CD14-positive monocyte (primary cell): ENCODE measurements around the gene PHF13. TPM values are rescaled to one million over a fixed set of nuclear protein-coding genes. Genes with fewer than 3 reads are reported as not detected.

Source experiments
- DNase-seq, 3 donors: peaks; one replicate each; pipeline ENCODE4 v3.0.0-alpha.2; 2011 to 2022
- H2AFZ ChIP-seq: 2 replicates; pipeline ENCODE4 v1.6.0; 2012; ENCODE audit warnings: mild to moderate bottlenecking, low read depth, low read length, inconsistent platforms; ENCODE audit not compliant: insufficient read depth, poor library complexity, severe bottlenecking
- H3K27ac ChIP-seq, 2 donors: 1 replicate in 1 of 2; 2 replicates in 1 of 2; pipeline ENCODE4 v1.5.1; 2012 to 2013; ENCODE audit warnings: low read length in 2 of 2, control low read depth in 1 of 2, inconsistent platforms in 1 of 2, low read depth in 1 of 2, mild to moderate bottlenecking in 1 of 2
- H3K27me3 ChIP-seq, 2 donors: one replicate each; pipeline versions ENCODE4 v1.6.0 to v1.6.1; 2011 to 2013; ENCODE audit warnings: low read length in 2 of 2; ENCODE audit not compliant: control insufficient read depth in 2 of 2, insufficient read depth in 2 of 2
- H3K36me3 ChIP-seq, 2 donors: replicated peaks in 1 of 2; 1 replicate in 1 of 2; 2 replicates in 1 of 2; pipeline versions ENCODE4 v1.5.1 to v1.6.1; 2012 to 2013; ENCODE audit warnings: low read length in 2 of 2, control low read depth in 1 of 2, inconsistent platforms in 1 of 2, mild to moderate bottlenecking in 1 of 2; ENCODE audit not compliant: insufficient read depth in 2 of 2, control insufficient read depth in 1 of 2
- H3K4me1 ChIP-seq, 2 donors: 1 replicate in 1 of 2; 2 replicates in 1 of 2; pipeline versions ENCODE4 v1.5.1 to v1.6.1; 2012 to 2013; ENCODE audit warnings: low read length in 2 of 2, control low read depth in 1 of 2, inconsistent platforms in 1 of 2, mild to moderate bottlenecking in 1 of 2, moderate library complexity in 1 of 2; ENCODE audit not compliant: insufficient read depth in 2 of 2, control insufficient read depth in 1 of 2
- H3K4me2 ChIP-seq: replicated peaks from 2 replicates; pipeline ENCODE3; 2012; ENCODE audit warnings: low read length, moderate library complexity, mild to moderate bottlenecking; ENCODE audit not compliant: poor library complexity, severe bottlenecking; ENCODE audit errors: extremely low read depth
- H3K4me3 ChIP-seq, 3 experiments: fragments of 200-600 bp in 1 of 3; sonication (generic) in 1 of 3; replicated peaks in 1 of 3; 1 replicate in 2 of 3; 2 replicates in 1 of 3; pipeline ENCODE4 v1.5.1; 2011 to 2013; ENCODE audit warnings: low read length in 3 of 3, mild to moderate bottlenecking in 3 of 3, control low read depth in 2 of 3, low read depth in 2 of 3, inconsistent platforms in 1 of 3, moderate library complexity in 1 of 3
- H3K79me2 ChIP-seq: 2 replicates; pipeline ENCODE4 v1.6.0; 2012; ENCODE audit warnings: mild to moderate bottlenecking, control low read depth, inconsistent platforms, low read length, moderate library complexity; ENCODE audit not compliant: insufficient read depth
- H3K9ac ChIP-seq: 2 replicates; pipeline ENCODE4 v1.6.0; 2017; ENCODE audit warnings: low read length, mild to moderate bottlenecking; ENCODE audit not compliant: insufficient read depth, poor library complexity, severe bottlenecking
- H3K9me3 ChIP-seq, 2 donors: replicated peaks in 1 of 2; 1 replicate in 1 of 2; 2 replicates in 1 of 2; pipeline versions ENCODE4 v1.5.1 to v1.6.1; 2012 to 2013; ENCODE audit warnings: low read length in 2 of 2, control low read depth in 1 of 2; ENCODE audit not compliant: control insufficient read depth in 1 of 2, insufficient read depth in 1 of 2
- H4K20me1 ChIP-seq: 2 replicates; pipeline ENCODE4 v1.6.0; 2012; ENCODE audit warnings: mild to moderate bottlenecking, low read length, control low read depth, moderate library complexity; ENCODE audit not compliant: insufficient read depth
- H3K27ac Mint-ChIP-seq, 7 donors: one replicate each; pipeline ENCODE4 v1.8.0; 2020; ENCODE audit warnings: mild to moderate bottlenecking in 7 of 7, mixed read lengths in 7 of 7, moderate library complexity in 6 of 7, inconsistent platforms in 2 of 7
- H3K27me3 Mint-ChIP-seq, 3 donors: one replicate each; pipeline ENCODE4 v1.8.0; 2021 to 2022; ENCODE audit warnings: low read depth in 3 of 3, mild to moderate bottlenecking in 3 of 3, mixed read lengths in 3 of 3, moderate library complexity in 3 of 3, inconsistent platforms in 1 of 3
- H3K36me3 Mint-ChIP-seq, 2 donors: one replicate each; pipeline ENCODE4 v1.8.0; 2020; ENCODE audit warnings: mixed read lengths in 2 of 2, inconsistent platforms in 1 of 2, mild to moderate bottlenecking in 1 of 2
- H3K4me1 Mint-ChIP-seq: one replicate; pipeline ENCODE4 v1.8.0; 2020; ENCODE audit warnings: mild to moderate bottlenecking, mixed read lengths
- H3K4me3 Mint-ChIP-seq, 2 donors: one replicate each; pipeline ENCODE4 v1.8.0; 2020; ENCODE audit warnings: mild to moderate bottlenecking in 2 of 2, mixed read lengths in 2 of 2, moderate library complexity in 1 of 2
- H3K9me3 Mint-ChIP-seq, 7 donors: one replicate each; pipeline ENCODE4 v1.8.0; 2020 to 2022; ENCODE audit warnings: mixed read lengths in 7 of 7, mild to moderate bottlenecking in 6 of 7, moderate library complexity in 6 of 7, inconsistent platforms in 2 of 7
- CTCF ChIP-seq: fragments of 200-600 bp; IDR thresholded peaks from one replicate; pipeline ENCODE4 v1.8.0; 2022; ENCODE audit warnings: antibody characterized with exemption, mild to moderate bottlenecking
- WGBS: methylation state at CpG from one replicate; pipeline ENCODE4 v1.1.5; 2013; ENCODE audit warnings: missing lambda C conversion rate; ENCODE audit not compliant: insufficient coverage; 5-methylcytosine and 5-hydroxymethylcytosine counted together
- intact Hi-C, 2 donors: fragments of 100-400 bp; cut with micrococcal nuclease; formaldehyde crosslinking; loops; one replicate each; pipeline versions ENCODE4 v1.15.0 to v1.15.1; 2023
- polyA plus RNA-seq, 3 donors: library from polyadenylated mRNA; depleted of rRNA in 1 of 3; unstranded in 2 of 3; stranded (reverse) in 1 of 3; fragments of 300-500 nt in 2 of 3; fragments of >200 nt in 1 of 3; fragmentation: Illumina TruSeq in 2 of 3; gene quantifications; 1 replicate in 2 of 3; 2 replicates in 1 of 3; pipeline ENCODE4 v1.2.3, GENCODE V29; 2012 to 2021

Gene PHF13
- polyA plus RNA-seq, 3 donors: 1.0 to 7.3 (median 1.7) TPM

GRCh38 chr1:6588893-6589520, 24.5 kb upstream of the PHF13 start:
- Histone ChIP-seq H3K4me1 (peaks cover 21 to 27% of the 10 kb centered on the region in 2 donors), H3K79me2 (peaks cover 21% of the 10 kb centered on the region), H3K9ac (no peak overlapping the region), H4K20me1 (peaks cover 100% of the 10 kb centered on the region), H3K27ac (peak overlapping the region; percentile 16 to 27), H3K27me3 (no peaks in the 10 kb centered on the region), H3K4me2 (no peak overlapping the region), H2AFZ (no peak overlapping the region), H3K9me3 (no peaks in the 10 kb centered on the region), H3K36me3 (peaks cover 70 to 85% of the 10 kb centered on the region in 2 donors), H3K4me3 (no peak overlapping the region)
- DNase-seq: peak in 1 of 3 donors; percentile 15
- H3K9me3 Mint-ChIP-seq: no peaks in the 10 kb centered on the region
- H3K27ac Mint-ChIP-seq: peak overlapping the region in 2 of 7 donors; percentile 15 to 28
- TF ChIP-seq CTCF: no peak
- H3K4me3 Mint-ChIP-seq: no peak overlapping the region
- H3K36me3 Mint-ChIP-seq: peaks cover 56 to 73% of the 10 kb centered on the region in 2 donors
- intact Hi-C loops: no loop called here
- no peaks in the 10 kb centered on the region for H3K27me3 Mint-ChIP-seq
- 64% methylated on average over 23 of the region's 24 CpGs for WGBS
- peaks cover 29% of the 10 kb centered on the region for H3K4me1 Mint-ChIP-seq

- Histone ChIP-seq H3K27me3 (no peaks in the 10 kb centered on the region), H3K4me1 (peaks cover 21 to 27% of the 10 kb centered on the region in 2 donors), H2AFZ (no peak overlapping the region), H3K79me2 (peaks cover 14% of the 10 kb centered on the region), H3K27ac (no peak overlapping the region), H3K9me3 (no peaks in the 10 kb centered on the region), H3K4me3 (no peak overlapping the region), H3K4me2 (no peak overlapping the region), H3K9ac (no peak overlapping the region), H4K20me1 (peaks cover 100% of the 10 kb centered on the region), H3K36me3 (peaks cover 79 to 90% of the 10 kb centered on the region in 2 donors)
- H3K9me3 Mint-ChIP-seq: no peaks in the 10 kb centered on the region
- H3K36me3 Mint-ChIP-seq: peaks cover 56 to 78% of the 10 kb centered on the region in 2 donors
- 100% methylated on average over 7 of the region's 7 CpGs for WGBS
- intact Hi-C loops: no loop called here
- no peak overlapping the region for H3K4me3 Mint-ChIP-seq
- peak overlapping the region in 1 of 7 donors; percentile 28 for H3K27ac Mint-ChIP-seq
- H3K4me1 Mint-ChIP-seq: peaks cover 25% of the 10 kb centered on the region
- TF ChIP-seq CTCF: no peak
- H3K27me3 Mint-ChIP-seq: no peaks in the 10 kb centered on the region
- DNase-seq: no peak
Measured at GRCh38 chr1:6590046-6590445, 23.5 kb upstream of the PHF13 start.
